OCI-M2 (cell line): ENCODE results near the gene PTGES3.
"Not testable (repeated sequence)": the region's sequence is repeated elsewhere in the genome, so short reads cannot be mapped to it uniquely, and the experiment has no call there.

Experiments
- DNase-seq: peaks from one replicate; lab custom pipeline; 2025; ENCODE audit not compliant: unreplicated experiment; lab: John Stamatoyannopoulos, UW

PTGES3 gene

DNA sequence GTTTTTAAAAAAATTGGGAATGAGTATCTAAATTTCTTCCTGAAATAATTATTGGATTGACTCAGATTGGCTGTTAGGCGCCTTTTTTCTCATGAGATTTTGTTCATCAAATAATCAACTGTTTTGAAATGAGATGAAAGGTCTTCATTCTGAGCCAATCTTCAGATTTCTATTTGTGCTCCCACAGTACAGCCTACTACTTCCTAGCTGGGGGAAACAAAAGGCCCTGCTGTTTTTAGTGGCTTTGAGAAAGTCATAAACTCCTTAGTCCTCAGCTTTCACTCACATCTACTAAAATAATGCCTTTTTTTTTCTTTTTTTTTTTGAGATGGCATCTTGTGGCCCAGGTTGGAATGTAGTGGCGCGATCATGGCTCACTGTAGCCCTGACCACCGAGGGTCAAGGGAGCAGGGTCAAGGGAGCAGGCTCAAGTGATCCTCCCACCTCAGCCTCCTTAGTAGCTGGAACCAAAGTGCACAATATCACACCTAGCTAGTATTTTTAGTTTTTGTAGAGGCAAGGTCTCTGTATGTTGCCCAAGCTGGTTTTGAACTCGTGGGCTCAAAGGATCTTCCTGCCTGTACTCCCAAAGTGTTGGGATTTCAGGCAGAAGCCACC lies 21.8 kb upstream of the PTGES3 start:
- DNase-seq, result no peak

DNA sequence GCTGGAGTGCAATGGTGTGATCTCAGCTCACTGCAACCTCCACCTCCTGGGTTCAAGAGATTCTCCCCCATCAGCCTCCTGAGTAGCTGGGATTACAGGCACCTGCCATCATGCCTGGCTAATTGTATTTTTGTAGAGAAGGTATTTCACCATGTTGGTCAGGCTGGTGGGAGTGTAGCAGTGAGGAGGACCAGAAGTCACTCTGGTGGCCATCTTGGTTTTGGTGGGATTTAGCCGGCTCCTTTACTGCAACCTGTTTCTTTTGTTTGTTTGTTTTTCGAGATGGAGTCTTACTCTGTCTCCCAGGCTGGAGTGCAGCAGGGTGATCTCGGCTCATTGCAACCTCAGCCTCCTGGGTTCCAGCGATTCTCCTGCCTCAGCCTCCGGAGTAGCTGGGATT lies 16.4 kb upstream of the PTGES3 start:
- not testable (repeated sequence) for DNase-seq

DNA sequence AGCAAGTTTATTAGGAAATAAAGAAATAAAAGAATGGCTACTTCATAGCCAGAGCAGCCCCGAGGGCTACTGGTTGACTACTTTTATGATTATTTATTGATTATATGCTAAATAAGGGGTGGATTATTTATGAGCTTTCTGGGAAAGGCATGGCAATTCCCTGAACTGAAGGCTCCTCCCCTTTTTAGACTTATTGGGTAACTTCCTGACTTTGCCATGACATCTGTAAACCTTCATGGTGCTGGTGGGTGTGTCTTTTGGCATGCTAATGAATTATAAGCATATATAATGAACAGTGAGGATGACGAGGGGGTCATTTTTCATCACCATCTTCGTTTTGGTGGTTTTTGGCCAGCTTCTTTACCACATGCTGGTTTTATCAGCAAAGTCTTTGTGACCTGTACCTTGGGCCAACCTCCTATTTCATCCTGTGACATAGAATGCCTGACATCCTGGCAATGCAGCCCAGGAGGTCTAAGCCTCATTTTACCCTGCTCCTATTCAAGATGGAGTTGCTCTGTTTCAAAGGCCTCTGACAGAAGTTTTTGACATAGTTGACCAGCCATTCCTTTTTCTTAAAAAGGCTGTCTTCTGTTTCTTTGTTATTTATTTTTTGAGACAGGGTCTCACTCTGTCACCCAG lies 11.1 kb upstream of the PTGES3 start:
- no peak for DNase-seq

DNA sequence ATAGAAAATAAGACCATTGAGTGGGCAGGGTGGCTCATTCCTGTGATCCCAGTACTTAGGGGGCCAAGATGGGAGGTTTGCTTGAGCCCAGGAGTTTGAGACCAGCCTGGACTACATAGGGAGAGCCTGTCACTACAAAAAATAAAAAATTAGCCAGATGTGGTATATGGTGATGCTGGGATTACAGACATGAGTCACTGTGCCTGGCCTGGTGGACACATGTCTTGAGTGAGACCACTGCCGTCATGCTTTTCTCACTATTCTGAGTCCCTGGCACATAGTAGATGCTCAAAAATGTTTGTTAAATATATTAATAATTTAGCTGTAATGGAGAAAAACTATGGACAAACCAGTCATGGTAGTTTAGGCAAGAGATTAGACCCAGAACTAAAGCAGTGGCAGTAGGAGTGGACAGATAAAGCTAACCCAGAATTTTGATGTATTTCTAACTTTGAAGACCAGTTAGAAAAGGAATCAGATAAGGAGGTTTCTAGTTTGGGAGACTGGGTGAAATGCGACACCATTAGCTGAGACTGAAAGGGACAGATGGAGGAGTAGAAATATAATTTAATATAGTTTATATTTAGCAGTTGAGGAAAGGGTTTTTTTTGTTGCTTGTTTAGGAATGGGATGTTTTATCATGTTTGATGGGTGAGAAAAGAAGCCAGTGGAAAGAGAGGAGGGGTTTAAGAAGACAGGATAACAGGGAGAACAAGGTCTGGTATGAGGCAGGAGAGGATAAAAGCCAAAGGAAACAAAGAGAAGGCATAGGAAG lies 7.4 kb upstream of the PTGES3 start:
- no peak for DNase-seq

DNA sequence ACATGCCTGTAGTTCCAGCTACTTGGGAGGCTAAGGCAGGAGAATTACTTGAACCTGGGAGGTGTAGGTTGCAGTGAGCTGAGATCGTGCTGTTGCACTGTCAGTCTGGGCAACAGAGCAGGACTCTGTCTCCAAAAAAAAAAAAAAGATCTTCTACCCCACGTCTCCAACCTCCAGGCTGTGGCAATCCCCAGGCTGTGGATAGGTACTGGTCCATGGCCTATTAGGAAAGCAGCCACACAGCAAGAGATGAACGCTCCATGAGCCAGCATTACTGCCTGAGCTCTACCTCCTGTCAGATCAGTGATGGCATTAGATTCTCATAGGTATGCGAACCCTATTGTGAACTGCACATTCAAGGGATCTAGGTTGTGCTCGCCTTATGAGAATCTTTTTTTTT lies 6.1 kb upstream of the PTGES3 start:
- no peak for DNase-seq

DNA sequence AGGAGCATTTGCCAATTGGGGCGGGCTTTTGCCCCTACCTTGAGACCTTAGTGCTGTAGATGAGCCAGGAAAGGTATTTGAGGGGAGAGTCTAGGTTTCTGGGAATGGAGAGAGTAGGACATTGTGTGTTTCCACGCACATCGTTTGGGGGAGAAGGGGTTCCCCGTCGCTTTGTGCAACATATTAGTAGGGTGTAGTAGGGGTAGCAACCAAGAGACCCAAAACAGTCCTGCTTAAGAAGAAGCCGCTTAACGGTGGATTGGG lies 694 bp upstream of the PTGES3 start:
- no peak for DNase-seq

DNA sequence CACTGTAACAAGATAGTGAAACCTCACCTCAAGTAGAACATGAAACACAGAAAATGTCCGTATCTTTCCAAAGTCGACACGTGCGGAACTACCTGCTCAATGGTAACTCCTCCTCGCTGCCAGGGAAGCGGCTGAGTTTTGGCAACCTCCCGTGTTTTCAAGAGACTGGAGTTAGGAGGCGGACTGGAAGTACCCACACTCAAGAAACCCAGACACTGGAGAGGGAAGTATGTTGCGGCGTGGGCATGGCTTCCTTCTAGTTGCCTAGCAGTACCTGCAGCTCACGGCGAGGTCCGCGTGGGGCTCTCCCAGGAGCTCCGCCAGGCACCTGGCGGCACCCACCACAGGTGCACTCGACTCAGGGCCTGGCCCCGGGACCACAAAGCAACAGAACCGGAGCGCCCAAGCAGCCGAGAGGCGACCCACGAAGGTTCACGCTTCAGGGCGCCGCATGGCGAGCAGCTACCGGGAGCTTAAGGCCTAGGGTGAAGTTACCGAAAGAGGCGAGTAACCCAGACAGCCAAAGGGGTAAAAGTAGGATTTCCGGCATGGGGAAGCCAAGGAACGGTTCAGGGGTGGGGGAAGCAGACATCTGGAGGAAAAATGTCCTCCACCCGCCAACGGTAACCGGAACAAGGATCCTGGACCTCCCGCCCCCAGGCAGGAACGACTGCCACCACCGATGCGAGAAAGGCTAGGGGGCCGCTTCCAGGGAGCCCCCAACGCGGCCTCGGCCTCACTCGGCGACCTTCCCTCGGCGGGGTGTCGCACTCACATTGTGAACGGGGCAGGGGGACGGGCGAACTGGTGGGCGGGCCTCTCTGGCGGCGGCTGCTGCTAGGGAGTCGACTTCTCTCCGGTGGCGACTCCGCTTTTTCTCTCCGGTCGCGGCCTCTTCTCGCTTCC lies 608 bp downstream of the PTGES3 start:
- DNase-seq, result no peak

DNA sequence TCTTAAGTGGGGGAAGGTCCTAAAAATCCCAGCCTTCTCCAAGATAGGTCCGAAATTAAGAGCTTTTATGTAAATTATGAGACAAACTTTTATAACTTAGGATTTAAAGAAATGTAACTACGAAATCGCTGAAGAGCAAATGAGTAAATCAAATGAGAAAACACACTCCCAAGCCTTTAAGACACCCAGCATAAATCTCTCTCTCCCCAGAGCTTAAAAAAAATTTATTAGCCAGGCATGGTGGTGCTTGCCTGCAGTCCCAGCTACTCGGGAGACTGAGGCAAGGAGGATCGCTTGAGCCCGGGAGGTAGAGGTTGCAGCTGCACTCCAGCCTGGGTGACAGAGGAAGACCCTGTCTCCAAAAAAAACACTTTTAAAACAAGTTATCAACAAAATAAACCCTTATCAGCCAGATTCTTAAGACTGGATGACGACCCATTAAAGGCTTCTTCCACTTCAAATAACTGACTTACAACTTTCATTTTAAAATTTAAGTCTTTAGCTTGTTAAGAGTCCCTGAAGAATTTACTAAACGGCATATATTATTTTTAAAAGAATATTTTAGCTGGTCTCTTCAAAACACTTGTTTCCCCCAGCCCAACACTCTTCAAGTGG lies 3.2 kb downstream of the PTGES3 start:
- DNase-seq, result no peak

DNA sequence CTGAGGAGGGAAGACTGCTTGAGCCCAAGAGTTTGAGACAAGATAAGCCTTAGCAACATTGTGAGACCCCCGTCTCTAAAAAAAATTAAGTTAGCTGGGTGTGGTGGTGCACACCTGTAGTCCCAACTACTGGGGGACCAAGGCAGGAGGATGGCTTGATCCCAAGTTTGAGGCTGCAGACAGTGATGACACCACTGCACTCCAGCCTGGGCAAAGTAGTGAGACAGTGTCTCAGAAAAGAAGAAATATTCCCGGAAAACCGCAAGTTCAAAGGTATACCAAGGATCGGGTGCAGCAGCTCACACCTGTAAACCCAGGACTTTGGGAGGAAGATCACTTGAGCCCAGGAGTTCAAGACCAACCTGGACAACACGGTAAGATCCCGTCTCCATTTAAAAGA lies 5.8 kb downstream of the PTGES3 start:
- DNase-seq, result no peak

DNA sequence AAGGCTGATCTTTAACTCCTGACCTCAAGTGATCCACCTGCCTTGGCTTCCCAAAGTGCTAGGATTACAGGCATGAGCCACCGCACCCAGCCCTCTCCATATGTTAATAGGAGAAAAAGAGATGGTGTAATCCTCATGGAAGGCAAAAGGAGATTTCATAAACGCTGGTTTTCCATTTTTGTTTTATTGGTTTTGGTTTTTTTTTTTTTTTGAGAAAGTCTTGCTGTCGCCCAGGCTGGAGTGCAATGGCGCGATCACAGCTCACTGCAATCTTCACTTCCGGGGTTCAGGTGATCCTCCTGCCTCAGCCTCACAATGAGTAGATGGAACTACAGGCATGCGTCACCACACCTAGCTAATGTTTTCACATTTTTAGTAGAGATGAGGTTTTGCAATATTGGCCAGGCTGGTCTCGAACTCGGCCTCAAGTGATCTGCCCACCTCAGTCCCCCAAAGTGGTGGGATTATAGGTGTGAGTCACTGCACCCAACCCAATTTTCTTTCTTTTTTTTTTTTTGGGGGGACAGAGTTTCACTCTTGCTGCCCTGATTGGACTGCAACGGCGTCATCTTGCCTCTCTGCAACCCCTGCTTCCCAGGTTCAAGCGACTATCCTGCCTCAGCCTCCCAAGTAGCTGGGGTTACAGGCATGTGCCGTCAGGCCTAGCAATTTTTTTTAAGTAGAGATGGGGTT lies 8.1 kb downstream of the PTGES3 start:
- DNase-seq, result no peak

DNA sequence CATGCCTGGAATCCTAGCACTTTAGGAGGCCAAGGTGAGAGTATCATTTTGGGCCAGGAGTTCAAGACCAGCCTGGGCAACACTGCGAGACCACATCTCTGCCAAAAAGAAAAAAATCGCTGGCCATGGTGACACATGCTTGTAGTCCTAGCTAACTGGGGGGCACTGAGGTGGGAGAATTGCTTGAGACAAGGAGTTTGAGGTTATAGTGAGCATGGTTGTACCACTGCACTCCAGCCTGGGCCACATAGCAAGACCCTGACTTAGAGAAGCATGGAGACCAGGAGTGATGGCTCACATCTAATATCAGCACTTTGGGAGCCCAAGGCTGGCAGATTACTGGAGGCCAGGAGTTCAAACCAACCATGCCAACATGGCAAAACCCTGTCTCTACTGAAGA lies 9.2 kb downstream of the PTGES3 start:
- DNase-seq, result no peak

DNA sequence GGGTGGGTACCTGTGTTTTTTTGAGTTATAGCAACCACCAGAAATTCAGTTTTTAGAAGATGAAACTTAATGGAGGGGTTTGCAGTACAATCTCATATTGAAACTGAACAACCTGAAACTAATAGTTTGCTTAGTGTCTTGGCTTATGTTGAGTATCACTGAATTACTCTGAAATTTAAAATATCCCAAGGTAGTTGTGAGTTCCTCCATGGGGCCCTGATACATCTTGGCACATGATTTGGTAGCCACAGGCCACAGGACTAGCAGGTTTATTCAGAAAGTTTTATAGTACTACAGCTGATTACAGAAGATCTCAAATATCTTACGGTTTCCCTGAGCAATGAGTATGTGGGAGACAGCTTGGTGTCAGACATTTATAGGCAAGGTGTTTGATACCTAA lies 10.4 kb downstream of the PTGES3 start:
- no peak for DNase-seq

DNA sequence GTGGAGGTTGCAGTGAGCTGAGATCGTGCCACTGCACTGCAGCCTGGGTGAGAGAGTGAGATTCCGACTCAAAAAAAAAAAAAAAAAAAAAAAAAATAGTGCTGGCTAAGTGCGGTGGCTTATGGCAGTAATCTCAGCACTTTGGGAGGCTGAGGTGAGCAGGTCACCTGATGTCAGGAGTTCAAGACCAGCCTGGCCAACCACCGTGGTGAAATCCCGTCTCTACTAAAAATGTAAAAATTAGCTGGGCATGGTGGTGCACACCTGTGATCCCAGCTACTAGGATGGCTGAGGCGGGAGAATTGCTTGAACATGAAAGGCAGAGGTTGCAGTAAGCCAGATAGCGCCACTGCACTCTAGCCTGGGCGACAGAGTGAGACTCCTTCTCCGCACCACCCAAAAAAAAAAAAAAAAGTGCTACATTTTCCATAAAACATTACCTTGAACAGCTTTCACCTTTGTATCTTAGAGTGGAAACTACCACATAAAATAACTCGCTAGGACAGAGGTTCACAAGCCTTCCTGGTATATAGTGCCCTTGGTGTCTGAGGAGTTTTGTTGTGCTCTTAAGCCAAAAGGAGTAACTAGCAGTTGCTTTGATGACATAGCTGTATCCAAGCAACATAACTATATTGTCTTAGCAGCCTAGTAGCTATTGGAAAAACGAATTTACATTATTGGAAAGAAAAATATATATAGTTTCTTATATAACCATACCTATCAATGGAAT lies 11.1 kb downstream of the PTGES3 start:
- no peak for DNase-seq

DNA sequence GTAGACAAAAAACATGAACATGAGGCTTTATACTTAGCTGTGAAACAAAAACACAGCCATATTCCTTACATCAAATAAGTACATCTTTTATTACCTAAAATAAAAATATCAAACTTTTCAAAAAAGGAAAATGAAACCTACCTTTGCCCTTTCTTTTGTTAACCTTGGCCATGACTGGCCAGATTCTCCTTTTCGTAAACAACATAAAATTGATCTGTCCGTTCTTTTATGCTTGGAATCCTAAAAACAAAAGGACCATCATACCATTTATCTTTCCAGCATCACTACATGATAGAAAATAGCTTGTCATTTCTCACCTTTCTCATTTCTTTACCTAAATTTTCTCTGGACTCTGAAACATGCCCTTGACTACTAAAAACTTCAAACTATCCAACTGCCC lies 16.5 kb downstream of the PTGES3 start:
- no peak for DNase-seq

DNA sequence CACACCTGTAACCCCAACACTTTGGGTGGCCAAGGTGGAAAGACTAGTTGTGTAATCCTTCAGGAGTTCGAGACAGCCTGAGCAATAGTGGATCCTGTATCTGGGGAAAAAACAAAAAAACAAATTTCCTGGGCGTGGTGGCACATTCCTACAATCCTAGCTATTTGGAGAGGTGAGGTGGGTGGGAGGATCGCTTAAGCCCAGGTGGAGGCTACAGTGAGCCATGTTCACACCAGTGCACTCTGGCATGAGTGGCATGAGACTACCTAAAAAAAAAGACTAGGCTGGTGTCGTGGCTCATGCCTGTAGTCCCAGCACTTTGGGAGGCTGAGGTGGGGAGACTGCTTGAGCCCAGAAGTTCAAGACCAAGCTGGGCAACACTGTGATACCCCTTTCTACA lies 17.2 kb downstream of the PTGES3 start:
- no peak for DNase-seq

DNA sequence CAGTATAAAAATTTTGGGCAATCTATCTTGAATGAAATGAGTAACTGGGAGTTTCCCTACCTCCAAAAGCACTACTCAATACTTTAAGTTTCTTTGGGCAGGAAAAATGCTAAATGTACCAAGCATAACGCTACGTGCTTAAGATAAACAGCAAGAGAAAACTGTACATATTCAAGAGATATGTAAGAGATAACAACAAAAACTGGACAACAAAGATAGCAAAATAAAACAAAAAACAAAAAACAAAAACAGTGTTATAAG lies 20.0 kb downstream of the PTGES3 start:
- no peak for DNase-seq

DNA sequence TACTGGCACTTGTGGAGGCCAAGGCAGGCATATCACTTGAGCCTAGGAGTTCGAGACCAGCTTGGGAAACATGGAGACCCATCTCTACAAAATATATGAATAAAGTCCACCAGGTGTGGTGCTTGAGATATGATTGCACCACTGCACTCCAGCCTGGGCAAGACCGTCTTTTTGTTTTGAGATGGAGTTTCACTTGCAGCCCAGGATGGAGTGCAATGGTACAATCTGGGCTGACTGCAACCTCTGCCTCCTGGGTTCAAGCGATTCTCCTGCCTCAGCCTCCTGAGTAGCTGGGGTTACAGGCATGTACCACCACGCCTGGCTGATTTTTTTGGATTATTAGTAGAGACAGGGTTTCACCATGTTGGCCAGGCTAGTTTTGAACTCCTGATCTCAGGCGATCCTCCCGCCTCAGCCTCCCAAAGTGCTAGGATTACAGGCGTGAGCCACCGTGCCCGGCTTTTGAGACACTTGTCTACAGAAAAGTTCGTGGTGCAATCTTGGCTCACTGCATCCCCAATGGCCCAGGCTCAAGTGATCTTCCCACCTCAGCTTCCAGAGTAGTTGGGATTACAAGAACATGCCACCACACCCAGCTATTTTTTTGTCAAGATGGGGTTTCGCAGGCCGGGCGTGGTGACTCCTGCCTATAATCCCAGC lies 26.0 kb downstream of the PTGES3 start:
- DNase-seq, result no peak

DNA sequence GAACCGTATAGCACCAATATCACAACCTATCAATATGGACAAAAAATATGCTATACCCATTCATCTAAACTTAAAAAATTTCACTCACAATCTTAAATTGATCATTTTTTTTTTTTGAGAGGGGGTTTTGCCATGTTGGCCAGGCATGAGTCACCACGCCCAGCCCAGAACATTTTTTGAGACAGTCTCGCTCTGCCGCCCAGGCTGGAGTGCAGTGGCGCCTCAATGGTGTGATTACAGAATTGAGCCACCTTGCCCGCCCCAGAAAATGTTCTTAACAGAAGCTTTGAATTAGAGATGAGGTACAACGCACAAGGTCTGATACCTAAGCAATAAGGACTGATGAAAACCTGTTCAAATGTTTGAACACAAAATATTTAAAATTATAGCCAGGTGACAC lies 26.5 kb downstream of the PTGES3 start:
- DNase-seq, result no peak

DNA sequence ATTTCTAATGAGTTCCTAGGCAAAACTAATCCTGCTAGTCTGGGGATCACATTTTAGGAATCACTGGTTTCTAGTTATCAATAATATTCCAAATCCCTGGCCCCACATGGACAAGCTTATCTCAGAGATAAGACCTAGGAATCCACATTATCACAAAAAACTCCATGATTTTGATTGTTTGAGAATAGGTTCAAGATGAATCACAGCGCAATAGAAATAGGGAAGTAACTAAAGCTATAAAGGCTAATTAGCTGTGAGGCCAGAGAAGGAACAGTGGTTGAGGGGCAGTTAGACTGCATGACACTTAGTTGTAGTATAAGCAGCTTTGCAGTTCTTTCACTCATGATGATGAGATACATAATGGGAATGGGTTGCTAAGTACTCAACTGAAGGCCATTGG lies 29.2 kb downstream of the PTGES3 start:
- no peak for DNase-seq
